CD4-positive, alpha-beta T cell treated with Interleukin-6 at 100 ng/mL for 8 hours (primary cell): ENCODE measurements around the gene NR2F2.

ENCODE experiments used
- DNase-seq: peaks from one replicate; pipeline ENCODE4 v3.0.0-alpha.2; 2020; ENCODE audit warnings: mixed read lengths, low spot score

NR2F2 gene

GRCh38 chr15:96353930-96354730 is 23.6 kb downstream of the NR2F2 start:
- no peak for DNase-seq

- DNase-seq: no peak
Observed at GRCh38 chr15:96354731-96355567, 24.4 kb downstream of the NR2F2 start.

DNA sequence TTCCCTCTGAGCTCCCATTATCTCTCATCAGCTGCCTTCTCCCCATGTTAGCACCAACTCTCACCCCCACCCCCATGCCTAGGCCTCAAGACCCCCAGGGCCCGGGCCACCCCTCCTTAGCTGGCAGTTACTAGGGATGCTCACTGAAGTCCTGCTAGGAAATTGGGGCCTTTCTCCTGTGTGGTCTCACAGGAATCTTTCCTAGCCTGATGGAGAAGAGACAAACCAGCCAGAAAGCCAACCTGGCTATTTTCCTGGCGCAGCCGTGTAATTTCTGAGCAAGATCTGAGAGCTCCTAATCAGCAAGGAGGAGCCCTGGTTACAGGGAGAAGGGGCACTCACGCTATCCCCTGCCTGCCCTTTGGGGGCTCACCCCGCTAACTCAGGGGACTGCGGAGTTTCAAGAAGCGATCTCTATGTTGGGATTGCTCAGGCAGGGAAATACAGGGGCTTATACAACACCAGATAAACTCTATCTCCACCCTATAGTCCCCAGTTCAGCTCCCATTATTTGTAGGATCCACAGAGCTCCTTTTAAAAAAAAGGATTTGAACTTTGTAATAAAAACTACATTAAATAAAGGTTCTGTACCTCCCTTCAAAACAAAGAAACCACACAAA is 25.2 kb downstream of the NR2F2 start:
- no peak for DNase-seq

GRCh38 chr15:96356494-96357455 is 26.3 kb downstream of the NR2F2 start:
- peak; percentile 30 for DNase-seq

- no peak for DNase-seq
Observed at GRCh38 chr15:96358001-96358801, 27.7 kb downstream of the NR2F2 start.

- no peak for DNase-seq
Observed at GRCh38 chr15:96358821-96359615, 28.5 kb downstream of the NR2F2 start.

DNA sequence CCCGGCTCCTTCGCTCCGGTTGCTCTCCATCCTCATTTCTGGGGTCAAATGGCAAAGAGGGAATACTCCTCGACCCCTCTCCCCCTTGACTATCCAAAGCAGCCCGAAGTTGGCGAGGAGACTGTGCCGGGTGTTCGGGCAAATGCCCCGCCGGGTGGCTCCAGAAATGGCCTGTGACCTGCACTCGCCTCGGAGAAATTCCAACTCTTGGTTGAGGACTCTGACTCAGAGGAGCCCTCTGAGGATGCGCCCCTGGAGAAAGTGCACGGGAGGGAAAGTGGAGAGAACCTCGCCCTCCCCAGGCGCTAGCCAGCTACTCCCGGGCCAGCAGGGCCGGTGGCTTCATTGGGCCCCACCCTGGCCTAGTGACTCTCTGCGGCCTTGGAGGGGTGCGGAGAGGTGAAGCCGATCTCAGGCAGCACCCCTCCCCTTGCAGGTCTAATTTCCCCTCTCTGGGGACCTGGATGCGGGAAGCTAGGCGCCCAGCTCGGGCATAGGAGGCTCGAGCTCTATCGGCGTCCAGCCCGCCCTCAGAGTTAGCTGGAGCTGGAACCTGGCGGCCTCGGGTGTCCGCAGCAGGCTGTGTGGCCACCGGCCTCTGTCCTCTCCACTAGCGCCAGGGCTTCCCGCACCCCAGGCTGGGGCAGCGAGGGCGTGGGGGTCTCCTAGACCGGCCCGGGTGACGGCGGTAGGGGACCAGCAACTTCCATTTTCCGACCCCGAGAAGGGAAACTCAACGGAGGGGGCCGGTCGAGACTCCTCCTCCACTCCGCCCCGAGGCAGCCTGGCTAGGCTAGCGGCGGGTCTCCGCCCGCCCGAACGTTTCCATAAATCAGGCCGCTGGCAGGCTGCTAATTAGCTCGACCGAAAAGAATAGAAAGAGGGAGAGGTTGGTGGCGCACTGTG is 29.4 kb downstream of the NR2F2 start:
- no peak for DNase-seq

GRCh38 chr15:96360581-96361308 is 30.2 kb downstream of the NR2F2 start:
- DNase-seq: no peak

GRCh38 chr15:96361309-96362010 is 31.0 kb downstream of the NR2F2 start:
- no peak for DNase-seq

GRCh38 chr15:96362011-96362754 is 31.7 kb downstream of the NR2F2 start:
- DNase-seq: no peak

GRCh38 chr15:96362755-96363651 is 32.5 kb downstream of the NR2F2 start:
- no peak for DNase-seq

- no peak for DNase-seq
Observed at GRCh38 chr15:96363707-96364106, 33.2 kb downstream of the NR2F2 start.

GRCh38 chr15:96365781-96366525 is 35.5 kb downstream of the NR2F2 start:
- DNase-seq: no peak

- DNase-seq: no peak
Observed at GRCh38 chr15:96366526-96366877, 36.0 kb downstream of the NR2F2 start.
